Measurements from ENCODE around the gene ANKRD34B.

DNA sequence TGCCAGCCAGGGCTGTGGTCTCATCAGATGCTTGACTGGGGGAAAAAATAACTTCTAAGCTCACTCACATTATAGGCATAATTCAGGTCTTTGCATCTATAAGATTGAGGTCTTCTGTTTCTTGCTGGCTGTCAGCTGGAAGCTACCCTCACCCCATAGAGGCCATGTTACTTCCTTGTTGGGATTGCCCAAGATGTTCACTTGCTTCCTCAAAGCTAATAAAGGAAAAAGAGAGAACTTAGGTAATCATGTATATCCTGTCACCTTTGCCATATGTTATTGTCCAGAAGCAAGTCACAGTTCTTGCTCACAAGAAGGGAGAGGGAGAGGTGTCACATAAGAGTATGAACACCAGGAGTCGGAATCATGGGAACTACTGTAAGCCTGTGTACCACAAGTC is 38.7 kb upstream of the ANKRD34B start:
- TF ChIP-seq CTCF (conservative IDR thresholded peaks at IDR 0.05; ENCODE audit: low read depth, low read length) (no peak), EZH2 (IDR thresholded peaks at IDR 0.05; ENCODE audit: borderline replicate concordance, low read depth, low read length, poor library complexity, severe bottlenecking) (no peak)

Data from A673 (cell line).